Hepatocyte (in vitro differentiated cells): ENCODE results near the gene TRAPPC3L.

Experiments
- EZH2phosphoT487 ChIP-seq: fragments of 200-600 bp; sonication (generic); IDR thresholded peaks from one replicate; pipeline ENCODE4 v1.6.1; 2018; ENCODE audit warnings: antibody characterized with exemption, mild to moderate bottlenecking, low read depth, moderate library complexity; ENCODE audit not compliant: unreplicated experiment, severe bottlenecking
- TF ChIP-seq, protein P1 (sequence below): fragments of 200-600 bp; sonication (generic); IDR thresholded peaks from 2 replicates; pipeline ENCODE4 v1.5.1; 2016; ENCODE audit warnings: antibody characterized with exemption, mild to moderate bottlenecking; ENCODE audit not compliant: poor library complexity

DNA sequence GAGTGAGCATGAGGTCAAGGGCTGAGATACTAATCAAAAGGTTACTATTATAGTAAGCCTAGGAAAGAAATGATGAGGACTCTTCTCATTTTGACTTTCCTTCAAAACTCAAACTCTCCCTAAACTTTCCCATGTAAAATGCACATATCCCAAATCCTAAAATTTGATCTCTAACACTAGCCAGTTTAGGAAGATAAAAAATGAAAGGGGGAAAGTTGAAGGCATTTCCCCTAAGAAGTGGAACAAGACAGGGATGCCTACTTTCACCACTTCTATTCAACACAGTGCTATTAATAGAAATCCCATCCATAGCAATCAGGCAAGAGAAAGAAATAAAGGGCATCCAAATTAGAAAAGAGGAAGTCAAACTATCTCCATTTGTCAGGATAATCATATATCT, 37.0 kb downstream of the TRAPPC3L start:
- TF ChIP-seq, protein P1, sequence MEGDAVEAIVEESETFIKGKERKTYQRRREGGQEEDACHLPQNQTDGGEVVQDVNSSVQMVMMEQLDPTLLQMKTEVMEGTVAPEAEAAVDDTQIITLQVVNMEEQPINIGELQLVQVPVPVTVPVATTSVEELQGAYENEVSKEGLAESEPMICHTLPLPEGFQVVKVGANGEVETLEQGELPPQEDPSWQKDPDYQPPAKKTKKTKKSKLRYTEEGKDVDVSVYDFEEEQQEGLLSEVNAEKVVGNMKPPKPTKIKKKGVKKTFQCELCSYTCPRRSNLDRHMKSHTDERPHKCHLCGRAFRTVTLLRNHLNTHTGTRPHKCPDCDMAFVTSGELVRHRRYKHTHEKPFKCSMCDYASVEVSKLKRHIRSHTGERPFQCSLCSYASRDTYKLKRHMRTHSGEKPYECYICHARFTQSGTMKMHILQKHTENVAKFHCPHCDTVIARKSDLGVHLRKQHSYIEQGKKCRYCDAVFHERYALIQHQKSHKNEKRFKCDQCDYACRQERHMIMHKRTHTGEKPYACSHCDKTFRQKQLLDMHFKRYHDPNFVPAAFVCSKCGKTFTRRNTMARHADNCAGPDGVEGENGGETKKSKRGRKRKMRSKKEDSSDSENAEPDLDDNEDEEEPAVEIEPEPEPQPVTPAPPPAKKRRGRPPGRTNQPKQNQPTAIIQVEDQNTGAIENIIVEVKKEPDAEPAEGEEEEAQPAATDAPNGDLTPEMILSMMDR, result no peak
- TF ChIP-seq EZH2phosphoT487, result no peak
